Raji (cell line): ENCODE data around the gene PDE8A.

ENCODE experiments used
- POLR2A ChIP-seq: IDR thresholded peaks from 2 replicates; pipeline ENCODE4 v1.6.1; 2011; ENCODE audit warnings: low read depth, low read length, control low read depth; ENCODE audit not compliant: insufficient read depth

PDE8A gene

GRCh38 chr15:85129881-85130280 is 148.2 kb downstream of the PDE8A start:
- no peak for TF ChIP-seq POLR2A

- no peak for TF ChIP-seq POLR2A
These were observed 150.3 kb downstream of the PDE8A start for GRCh38 chr15:85131915-85132314.

GRCh38 chr15:85133709-85134108 is 152.1 kb downstream of the PDE8A start:
- no peak for TF ChIP-seq POLR2A

- no peak for TF ChIP-seq POLR2A
These were observed 156.0 kb downstream of the PDE8A start for GRCh38 chr15:85137489-85138168.

GRCh38 chr15:85139391-85139790 is 157.7 kb downstream of the PDE8A start:
- no peak for TF ChIP-seq POLR2A

GRCh38 chr15:85141726-85142125 is 160.1 kb downstream of the PDE8A start:
- no peak for TF ChIP-seq POLR2A

- TF ChIP-seq POLR2A, result no peak
These were observed 160.7 kb downstream of the PDE8A start for GRCh38 chr15:85142312-85142711.

GRCh38 chr15:85149465-85150129 is 167.9 kb downstream of the PDE8A start:
- no peak for TF ChIP-seq POLR2A

- TF ChIP-seq POLR2A, result no peak
These were observed 168.4 kb downstream of the PDE8A start for GRCh38 chr15:85150130-85150480.

- no peak for TF ChIP-seq POLR2A
These were observed 169.5 kb downstream of the PDE8A start for GRCh38 chr15:85151145-85151544.

GRCh38 chr15:85151861-85152260 is 170.2 kb downstream of the PDE8A start:
- no peak for TF ChIP-seq POLR2A

GRCh38 chr15:85154061-85154460 is 172.4 kb downstream of the PDE8A start:
- no peak for TF ChIP-seq POLR2A

- no peak for TF ChIP-seq POLR2A
These were observed 173.7 kb downstream of the PDE8A start for GRCh38 chr15:85155360-85155759.

- TF ChIP-seq POLR2A, result no peak
These were observed 174.2 kb downstream of the PDE8A start for GRCh38 chr15:85155857-85156256.

- no peak for TF ChIP-seq POLR2A
These were observed 175.7 kb downstream of the PDE8A start for GRCh38 chr15:85157344-85157743.

- no peak for TF ChIP-seq POLR2A
These were observed 180.6 kb downstream of the PDE8A start for GRCh38 chr15:85162237-85162636.
